ENCODE results near the gene FTL. TPM values are rescaled to one million over a fixed set of nuclear protein-coding genes. Genes with fewer than 3 reads are reported as not detected.

FTL gene
- total RNA-seq, 1 donor from 2014 or later: 834 TPM

DNA sequence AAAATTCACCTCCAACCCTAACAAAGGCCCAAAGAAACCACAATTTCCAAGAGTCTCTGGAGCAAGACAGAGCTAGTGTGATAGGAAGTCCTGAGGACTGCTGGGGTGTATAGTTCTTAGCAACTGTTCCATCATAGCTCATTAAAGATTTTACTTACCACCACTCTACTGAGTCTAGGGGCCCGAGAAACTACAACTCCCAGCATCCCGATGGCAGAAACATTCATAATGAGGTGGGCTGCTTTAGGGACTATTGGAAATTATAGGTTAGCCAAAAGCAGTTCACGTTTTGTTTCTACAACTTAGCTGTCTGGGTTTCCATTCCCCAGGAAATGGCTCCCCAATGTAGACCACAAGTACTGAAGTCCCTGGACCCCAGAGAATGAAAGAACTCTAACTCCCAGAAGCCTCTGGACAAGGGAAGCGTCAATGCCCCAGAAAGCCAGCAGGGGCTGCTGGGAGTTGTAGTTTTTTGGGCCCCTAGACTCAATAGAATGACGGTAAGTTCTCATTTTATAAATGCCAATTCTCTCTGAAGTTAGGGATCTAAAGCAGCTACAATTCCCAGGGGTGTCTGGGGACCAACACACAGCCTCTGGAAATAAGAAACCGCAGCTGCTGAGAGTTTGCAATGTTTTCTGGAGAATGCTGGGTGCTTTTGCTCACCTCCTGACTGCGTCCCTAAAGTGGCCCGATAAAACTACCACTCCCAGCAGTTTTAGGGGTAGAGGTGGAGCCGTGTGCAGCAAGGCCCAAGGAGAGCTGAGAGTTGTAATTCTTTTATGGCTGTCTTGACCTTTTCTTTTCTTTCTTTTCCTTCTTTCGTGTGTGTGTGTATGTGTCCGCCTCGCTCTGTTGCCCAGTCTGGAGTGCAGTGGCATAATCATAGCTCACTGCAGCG lies 11.1 kb downstream of the FTL start:
- no peak for DNase-seq
- H3K36me3 ChIP-seq: peaks cover 70% of the 10 kb centered on the region
- H3K9me3 ChIP-seq (replicated peaks): no peaks in the 10 kb centered on the region
- H3K27me3 ChIP-seq (ENCODE audit: low read depth): no peaks in the 10 kb centered on the region
- peak overlapping the region; percentile 91 for H3K27ac ChIP-seq (replicated peaks)
- H3K4me1 ChIP-seq: peaks cover 36% of the 10 kb centered on the region
- H3K4me3 ChIP-seq: no peak overlapping the region
- intact Hi-C loops (cut with micrococcal nuclease): no loop called here
- TF ChIP-seq, protein P1, sequence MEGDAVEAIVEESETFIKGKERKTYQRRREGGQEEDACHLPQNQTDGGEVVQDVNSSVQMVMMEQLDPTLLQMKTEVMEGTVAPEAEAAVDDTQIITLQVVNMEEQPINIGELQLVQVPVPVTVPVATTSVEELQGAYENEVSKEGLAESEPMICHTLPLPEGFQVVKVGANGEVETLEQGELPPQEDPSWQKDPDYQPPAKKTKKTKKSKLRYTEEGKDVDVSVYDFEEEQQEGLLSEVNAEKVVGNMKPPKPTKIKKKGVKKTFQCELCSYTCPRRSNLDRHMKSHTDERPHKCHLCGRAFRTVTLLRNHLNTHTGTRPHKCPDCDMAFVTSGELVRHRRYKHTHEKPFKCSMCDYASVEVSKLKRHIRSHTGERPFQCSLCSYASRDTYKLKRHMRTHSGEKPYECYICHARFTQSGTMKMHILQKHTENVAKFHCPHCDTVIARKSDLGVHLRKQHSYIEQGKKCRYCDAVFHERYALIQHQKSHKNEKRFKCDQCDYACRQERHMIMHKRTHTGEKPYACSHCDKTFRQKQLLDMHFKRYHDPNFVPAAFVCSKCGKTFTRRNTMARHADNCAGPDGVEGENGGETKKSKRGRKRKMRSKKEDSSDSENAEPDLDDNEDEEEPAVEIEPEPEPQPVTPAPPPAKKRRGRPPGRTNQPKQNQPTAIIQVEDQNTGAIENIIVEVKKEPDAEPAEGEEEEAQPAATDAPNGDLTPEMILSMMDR (IDR thresholded peaks at IDR 0.05; ENCODE audit: borderline replicate concordance): no peak

DNA sequence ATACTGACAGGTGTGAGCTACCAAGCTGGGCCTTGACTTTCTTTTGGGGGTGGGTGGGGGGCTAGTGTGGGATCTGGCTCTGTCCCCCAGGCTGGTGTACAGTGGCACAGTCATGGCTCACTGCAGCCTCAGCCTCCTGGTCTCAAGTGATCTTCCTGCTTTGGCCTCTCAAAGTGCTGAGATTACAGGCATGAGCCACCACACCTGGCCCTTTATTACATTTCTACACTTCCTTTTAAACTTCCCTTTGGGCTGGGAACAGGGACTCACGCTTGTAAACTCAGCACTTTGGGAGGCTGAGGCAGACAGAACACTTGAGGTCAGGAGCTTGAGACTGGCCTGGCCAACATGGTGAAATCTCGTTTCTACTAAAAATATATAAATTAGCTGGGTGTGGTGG lies 12.0 kb downstream of the FTL start:
- Histone ChIP-seq H3K4me3 (no peak overlapping the region), H3K9me3 (replicated peaks) (no peaks in the 10 kb centered on the region), H3K27ac (replicated peaks) (peak overlapping the region; percentile 91), H3K27me3 (ENCODE audit: low read depth) (no peaks in the 10 kb centered on the region), H3K36me3 (peaks cover 70% of the 10 kb centered on the region), H3K4me1 (peaks cover 41% of the 10 kb centered on the region)
- DNase-seq: no peak
- TF ChIP-seq, protein P1 (IDR thresholded peaks at IDR 0.05; ENCODE audit: borderline replicate concordance): no peak
- intact Hi-C loops (cut with micrococcal nuclease): no loop called here

- no peak for DNase-seq
- Histone ChIP-seq H3K4me1 (peaks cover 41% of the 10 kb centered on the region), H3K36me3 (peaks cover 77% of the 10 kb centered on the region), H3K9me3 (replicated peaks) (no peaks in the 10 kb centered on the region), H3K27ac (replicated peaks) (peak overlapping the region; percentile 69), H3K27me3 (ENCODE audit: low read depth) (no peaks in the 10 kb centered on the region), H3K4me3 (no peak overlapping the region)
- TF ChIP-seq, protein P1 (IDR thresholded peaks at IDR 0.05; ENCODE audit: borderline replicate concordance): no peak
- intact Hi-C loops (cut with micrococcal nuclease): no loop called here
Observed at GRCh38 chr19:48982280-48982679, 17.2 kb downstream of the FTL start.

DNA sequence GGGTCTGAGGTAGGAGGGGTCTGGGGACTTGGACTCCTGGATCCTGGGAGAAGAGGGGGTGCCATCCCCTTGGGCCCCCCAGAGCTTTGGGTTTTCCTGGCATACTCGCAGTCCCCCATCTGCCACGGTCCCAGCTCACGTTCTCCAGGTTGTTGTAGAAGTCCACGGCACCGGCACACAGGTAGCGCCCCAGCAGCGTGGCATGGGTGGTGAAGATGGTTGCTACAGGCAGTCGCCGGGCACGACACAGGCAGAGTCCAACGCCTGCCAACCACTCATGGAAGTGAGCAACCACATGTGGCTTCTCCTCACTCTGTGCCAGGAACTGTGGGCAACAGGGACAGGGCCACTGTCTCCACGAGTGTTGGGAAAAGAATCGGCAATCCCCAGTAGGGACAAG lies 20.6 kb downstream of the FTL start:
- TF ChIP-seq, protein P1 (IDR thresholded peaks at IDR 0.05; ENCODE audit: borderline replicate concordance): no peak
- Histone ChIP-seq H3K4me3 (no peak overlapping the region), H3K4me1 (peaks cover 40% of the 10 kb centered on the region), H3K36me3 (peaks cover 82% of the 10 kb centered on the region), H3K27ac (replicated peaks) (peak overlapping the region; percentile 36), H3K9me3 (replicated peaks) (no peaks in the 10 kb centered on the region), H3K27me3 (ENCODE audit: low read depth) (no peaks in the 10 kb centered on the region)
- no peak for DNase-seq
- intact Hi-C loops (cut with micrococcal nuclease): no loop called here

DNA sequence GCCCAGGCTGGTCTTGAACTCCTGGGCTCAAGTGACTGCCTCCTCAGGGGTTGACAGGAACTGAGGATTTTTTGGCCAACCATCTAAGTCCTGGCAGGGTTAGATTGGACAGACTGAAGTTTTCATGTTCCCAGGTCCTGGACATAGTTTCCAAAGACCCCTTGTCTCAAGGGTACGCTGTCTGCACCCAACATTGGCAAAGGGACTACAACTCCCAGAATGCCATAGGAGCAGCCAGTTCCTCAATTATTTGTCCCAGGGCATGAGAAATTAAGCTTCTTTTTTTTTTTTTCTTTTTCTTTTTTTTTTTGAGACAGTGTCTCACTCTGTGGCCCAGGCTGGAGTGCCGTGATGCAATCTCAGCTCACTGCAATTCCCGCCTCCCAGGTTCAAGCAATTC lies 21.1 kb downstream of the FTL start:
- peak overlapping the region; percentile 36 for H3K27ac ChIP-seq (replicated peaks)
- H3K4me3 ChIP-seq: no peak overlapping the region
- TF ChIP-seq, protein P1 (IDR thresholded peaks at IDR 0.05; ENCODE audit: borderline replicate concordance): no peak
- no peaks in the 10 kb centered on the region for H3K9me3 ChIP-seq (replicated peaks)
- DNase-seq: no peak
- H3K27me3 ChIP-seq (ENCODE audit: low read depth): no peaks in the 10 kb centered on the region
- peaks cover 45% of the 10 kb centered on the region for H3K4me1 ChIP-seq
- intact Hi-C loops (cut with micrococcal nuclease): no loop called here
- peaks cover 78% of the 10 kb centered on the region for H3K36me3 ChIP-seq

All from left ventricle myocardium inferior (tissue), 1 donor.